Left renal pelvis (tissue), 4 donors: ENCODE results near the gene PCDHB2. TPM values are rescaled to one million over a fixed set of nuclear protein-coding genes. Genes with fewer than 3 reads are reported as not detected.
"Not testable (repeated sequence)": the region's sequence is repeated elsewhere in the genome, so short reads cannot be mapped to it uniquely, and the experiment has no call there.

ENCODE experiments used
- DNase-seq, 4 donors: peaks; one replicate each; pipeline ENCODE4 v3.0.0-alpha.2; 2013; ENCODE audit warnings: low read depth in 4 of 4, low spot score in 3 of 4
- polyA plus RNA-seq, 4 donors: library from polyadenylated mRNA; unstranded; fragments of 120-200 nt; gene quantifications; one replicate each; pipeline ENCODE4 v1.2.1, GENCODE V29; 2013; ENCODE audit not compliant: insufficient read length in 4 of 4

PCDHB2 gene
- polyA plus RNA-seq, 4 donors, result 3.5 to 7.9 (median 6.0) TPM

GRCh38 chr5:141135030-141135717, 40.8 kb downstream of the PCDHB2 start, which contains the start of gene PCDHB5:
TSS of gene PCDHB5 (plus strand) at chr5:141135206. CDS start at chr5:141135435, 229 bp downstream.
- no peak for DNase-seq

- no peak for DNase-seq
Measured at GRCh38 chr5:141135718-141136266, 41.4 kb downstream of the PCDHB2 start.

GRCh38 chr5:141137346-141137745, 42.9 kb downstream of the PCDHB2 start:
- DNase-seq, result not testable (repeated sequence)

Other genes with a start within 250 kb of the PCDHB2 start
- under 1 TPM in 3 of 4 donors, not detected in 1; 0.03 to 0.12 (median 0.06) TPM for gene PCDHA9, start 246.2 kb upstream of the PCDHB2 start, polyA plus RNA-seq
- 1 to 10 TPM in 1 of 4 donors, under 1 TPM in 3; 0.10 to 1.4 (median 0.65) TPM for gene PCDHA10, start 238.7 kb upstream of the PCDHB2 start, polyA plus RNA-seq
- under 1 TPM; 0.17 to 0.38 (median 0.24) TPM for gene PCDHA11, start 225.7 kb upstream of the PCDHB2 start, polyA plus RNA-seq
- under 1 TPM; 0.04 to 0.82 (median 0.14) TPM for gene PCDHA12, start 219.3 kb upstream of the PCDHB2 start, polyA plus RNA-seq
- gene PCDHA13, start 212.5 kb upstream of the PCDHB2 start, polyA plus RNA-seq, result under 1 TPM in 3 of 4 donors, not detected in 1; 0.07 to 0.33 (median 0.09) TPM
- under 1 TPM; 0.09 to 0.52 (median 0.11) TPM for gene PCDHAC1, start 168.3 kb upstream of the PCDHB2 start, polyA plus RNA-seq
- gene PCDHAC2, start 128.1 kb upstream of the PCDHB2 start, polyA plus RNA-seq, result 1 to 10 TPM in 2 of 4 donors, under 1 TPM in 2; 0.62 to 1.6 (median 1.0) TPM
- gene PCDHB1, start 43.2 kb upstream of the PCDHB2 start, polyA plus RNA-seq, result under 1 TPM; 0.04 to 0.15 (median 0.10) TPM
- 1 to 10 TPM; 3.0 to 4.9 (median 3.5) TPM for gene PCDHB3, start 5.9 kb downstream of the PCDHB2 start, polyA plus RNA-seq
- gene PCDHB4, start 27.2 kb downstream of the PCDHB2 start, polyA plus RNA-seq, result 1 to 10 TPM; 1.3 to 5.8 (median 2.2) TPM
- 10 to 100 TPM in 1 of 4 donors, 1 to 10 TPM in 3; 5.6 to 10.5 (median 8.0) TPM for gene PCDHB5, start 40.6 kb downstream of the PCDHB2 start, polyA plus RNA-seq
- 1 to 10 TPM; 2.5 to 4.5 (median 3.4) TPM for gene PCDHB6, start 55.4 kb downstream of the PCDHB2 start, polyA plus RNA-seq
- gene PCDHB7, start 78.0 kb downstream of the PCDHB2 start, polyA plus RNA-seq, result 1 to 10 TPM; 4.0 to 7.9 (median 5.6) TPM
- gene PCDHB8, start 83.2 kb downstream of the PCDHB2 start, polyA plus RNA-seq, result 1 to 10 TPM; 1.2 to 3.5 (median 2.7) TPM
- gene PCDHB16, start 87.8 kb downstream of the PCDHB2 start, polyA plus RNA-seq, result 1 to 10 TPM; 4.9 to 8.4 (median 5.7) TPM
- gene PCDHB9, start 92.5 kb downstream of the PCDHB2 start, polyA plus RNA-seq, result 1 to 10 TPM; 3.7 to 5.1 (median 4.5) TPM
- 10 to 100 TPM in 2 of 4 donors, 1 to 10 TPM in 2; 5.4 to 11.3 (median 8.3) TPM for gene PCDHB10, start 97.7 kb downstream of the PCDHB2 start, polyA plus RNA-seq
- 1 to 10 TPM; 4.9 to 7.0 (median 6.5) TPM for gene PCDHB11, start 105.0 kb downstream of the PCDHB2 start, polyA plus RNA-seq
- 1 to 10 TPM; 4.9 to 8.6 (median 5.5) TPM for gene PCDHB12, start 114.1 kb downstream of the PCDHB2 start, polyA plus RNA-seq
- 1 to 10 TPM; 5.5 to 8.1 (median 5.9) TPM for gene PCDHB13, start 119.3 kb downstream of the PCDHB2 start, polyA plus RNA-seq
- 10 to 100 TPM in 3 of 4 donors, 1 to 10 TPM in 1; 9.9 to 13.5 (median 10.6) TPM for gene PCDHB14, start 128.7 kb downstream of the PCDHB2 start, polyA plus RNA-seq
- 10 to 100 TPM; 14.7 to 17.6 (median 16.6) TPM for gene PCDHB15, start 150.8 kb downstream of the PCDHB2 start, polyA plus RNA-seq
- gene SLC25A2, start 209.4 kb downstream of the PCDHB2 start, polyA plus RNA-seq, result under 1 TPM in 1 of 4 donors, not detected in 3; 0.17 TPM
- gene TAF7, start 226.2 kb downstream of the PCDHB2 start, polyA plus RNA-seq, result 100 to 1,000 TPM; 142 to 184 (median 157) TPM
- gene PCDHGA1, start 235.9 kb downstream of the PCDHB2 start, polyA plus RNA-seq, result 1 to 10 TPM in 1 of 4 donors, under 1 TPM in 3; 0.47 to 1.1 (median 0.84) TPM
- gene PCDHGA2, start 244.1 kb downstream of the PCDHB2 start, polyA plus RNA-seq, result 10 to 100 TPM in 1 of 4 donors, 1 to 10 TPM in 3; 5.0 to 12.8 (median 7.0) TPM
- gene PCDHGA3, start 249.2 kb downstream of the PCDHB2 start, polyA plus RNA-seq, result 1 to 10 TPM; 2.3 to 6.2 (median 3.8) TPM